ENCODE data around the gene ELK1. TPM values are rescaled to one million over a fixed set of nuclear protein-coding genes. Genes with fewer than 3 reads are reported as not detected.

Gene ELK1
- total RNA-seq, 1 donor from 2014 or later: 146 TPM

GRCh38 chrX:47618923-47619485, 31.4 kb downstream of the ELK1 start:
- intact Hi-C loops (cut with DNase I): no loop called here
- Histone ChIP-seq H3K4me3 (peak overlapping the region; percentile 9 to 59), H3K36me3 (no peaks in the 10 kb centered on the region), H3K4me1 (no peaks in the 10 kb centered on the region), H3K9me3 (no peaks in the 10 kb centered on the region), H3K27ac (no peak overlapping the region), H3K27me3 (no peaks in the 10 kb centered on the region)
- no peak for DNase-seq (ENCODE audit: low spot score in 2 of 2)
- TF ChIP-seq, protein P1, sequence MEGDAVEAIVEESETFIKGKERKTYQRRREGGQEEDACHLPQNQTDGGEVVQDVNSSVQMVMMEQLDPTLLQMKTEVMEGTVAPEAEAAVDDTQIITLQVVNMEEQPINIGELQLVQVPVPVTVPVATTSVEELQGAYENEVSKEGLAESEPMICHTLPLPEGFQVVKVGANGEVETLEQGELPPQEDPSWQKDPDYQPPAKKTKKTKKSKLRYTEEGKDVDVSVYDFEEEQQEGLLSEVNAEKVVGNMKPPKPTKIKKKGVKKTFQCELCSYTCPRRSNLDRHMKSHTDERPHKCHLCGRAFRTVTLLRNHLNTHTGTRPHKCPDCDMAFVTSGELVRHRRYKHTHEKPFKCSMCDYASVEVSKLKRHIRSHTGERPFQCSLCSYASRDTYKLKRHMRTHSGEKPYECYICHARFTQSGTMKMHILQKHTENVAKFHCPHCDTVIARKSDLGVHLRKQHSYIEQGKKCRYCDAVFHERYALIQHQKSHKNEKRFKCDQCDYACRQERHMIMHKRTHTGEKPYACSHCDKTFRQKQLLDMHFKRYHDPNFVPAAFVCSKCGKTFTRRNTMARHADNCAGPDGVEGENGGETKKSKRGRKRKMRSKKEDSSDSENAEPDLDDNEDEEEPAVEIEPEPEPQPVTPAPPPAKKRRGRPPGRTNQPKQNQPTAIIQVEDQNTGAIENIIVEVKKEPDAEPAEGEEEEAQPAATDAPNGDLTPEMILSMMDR (IDR thresholded peaks at IDR 0.05): no peak

- TF ChIP-seq, protein P1 (IDR thresholded peaks at IDR 0.05): no peak
- H3K27me3 ChIP-seq: no peaks in the 10 kb centered on the region
- no peaks in the 10 kb centered on the region for H3K36me3 ChIP-seq
- intact Hi-C loops (cut with DNase I): no loop called here
- H3K4me3 ChIP-seq: no peak overlapping the region
- H3K4me1 ChIP-seq: no peaks in the 10 kb centered on the region
- no peak for DNase-seq (ENCODE audit: low spot score in 2 of 2)
- no peak overlapping the region for H3K27ac ChIP-seq
- H3K9me3 ChIP-seq: no peaks in the 10 kb centered on the region
Measured at GRCh38 chrX:47614618-47615017, 35.7 kb downstream of the ELK1 start.

- no peaks in the 10 kb centered on the region for H3K4me1 ChIP-seq
- DNase-seq (ENCODE audit: low spot score in 2 of 2): no peak
- TF ChIP-seq, protein P1 (IDR thresholded peaks at IDR 0.05): no peak
- H3K27me3 ChIP-seq: no peaks in the 10 kb centered on the region
- H3K36me3 ChIP-seq: no peaks in the 10 kb centered on the region
- intact Hi-C loops (cut with DNase I): no loop called here
- H3K27ac ChIP-seq: no peak overlapping the region
- no peaks in the 10 kb centered on the region for H3K9me3 ChIP-seq
- no peak overlapping the region for H3K4me3 ChIP-seq
Measured at GRCh38 chrX:47613082-47613481, 37.3 kb downstream of the ELK1 start.

GRCh38 chrX:47612418-47612817, 37.9 kb downstream of the ELK1 start:
- TF ChIP-seq, protein P1 (IDR thresholded peaks at IDR 0.05): no peak
- no peak for DNase-seq (ENCODE audit: low spot score in 2 of 2)

GRCh38 chrX:47611926-47612325, 38.4 kb downstream of the ELK1 start:
- Histone ChIP-seq H3K9me3 (no peaks in the 10 kb centered on the region), H3K27ac (no peak overlapping the region), H3K4me3 (no peak overlapping the region), H3K4me1 (no peaks in the 10 kb centered on the region), H3K27me3 (no peaks in the 10 kb centered on the region), H3K36me3 (no peaks in the 10 kb centered on the region)
- intact Hi-C loops (cut with DNase I): no loop called here
- no peak for DNase-seq (ENCODE audit: low spot score in 2 of 2)
- TF ChIP-seq, protein P1 (IDR thresholded peaks at IDR 0.05): no peak

More at GRCh38 chrX:47612418-47612817, 37.9 kb downstream of the ELK1 start:
- no peaks in the 10 kb centered on the region for H3K36me3 ChIP-seq
- no peaks in the 10 kb centered on the region for H3K4me1 ChIP-seq
- H3K9me3 ChIP-seq: no peaks in the 10 kb centered on the region
- H3K27ac ChIP-seq: no peak overlapping the region
- H3K27me3 ChIP-seq: no peaks in the 10 kb centered on the region
- no peak overlapping the region for H3K4me3 ChIP-seq
- intact Hi-C loops (cut with DNase I): no loop called here

GRCh38 chrX:47611489-47611888, 38.9 kb downstream of the ELK1 start:
- TF ChIP-seq, protein P1 (IDR thresholded peaks at IDR 0.05): no peak
- no peak overlapping the region for H3K27ac ChIP-seq
- no peaks in the 10 kb centered on the region for H3K27me3 ChIP-seq
- intact Hi-C loops (cut with DNase I): no loop called here
- no peak overlapping the region for H3K4me3 ChIP-seq
- no peaks in the 10 kb centered on the region for H3K36me3 ChIP-seq
- no peak for DNase-seq (ENCODE audit: low spot score in 2 of 2)
- no peaks in the 10 kb centered on the region for H3K4me1 ChIP-seq
- H3K9me3 ChIP-seq: no peaks in the 10 kb centered on the region

Measured in ascending aorta (tissue), 2 donors.